SJCRH30 (cell line): ENCODE results near the gene CCL20. TPM values are rescaled to one million over a fixed set of nuclear protein-coding genes. Genes with fewer than 3 reads are reported as not detected.

Experiments
- DNase-seq, 2 experiments: peaks; one replicate each; pipeline ENCODE4 v3.0.0-alpha.2; 2015 to 2020
- H3K27ac ChIP-seq: fragments of 250-450 bp; sonication (Bioruptor Pico); 2 replicates; pipeline ENCODE4 v1.5.1; 2020; ENCODE audit warnings: mild to moderate bottlenecking, moderate library complexity
- H3K27me3 ChIP-seq: fragments of 250-450 bp; sonication (Bioruptor Pico); 2 replicates; pipeline ENCODE4 v1.5.1; 2020; ENCODE audit warnings: mild to moderate bottlenecking, moderate library complexity
- H3K36me3 ChIP-seq: fragments of 250-450 bp; sonication (Bioruptor Pico); 2 replicates; pipeline ENCODE4 v1.5.1; 2020; ENCODE audit warnings: mild to moderate bottlenecking, moderate library complexity
- H3K4me1 ChIP-seq: fragments of 250-450 bp; sonication (Bioruptor Pico); 2 replicates; pipeline ENCODE4 v1.5.1; 2020; ENCODE audit warnings: mild to moderate bottlenecking, moderate library complexity
- H3K4me3 ChIP-seq: fragments of 250-450 bp; sonication (Bioruptor Pico); 2 replicates; pipeline ENCODE4 v1.5.1; 2020; ENCODE audit warnings: mild to moderate bottlenecking, moderate library complexity
- H3K9me3 ChIP-seq: fragments of 250-450 bp; sonication (Bioruptor Pico); replicated peaks from 2 replicates; pipeline ENCODE4 v1.5.1; 2020; ENCODE audit warnings: mild to moderate bottlenecking, moderate library complexity
- total RNA-seq: library from RNA; depleted of rRNA; stranded (reverse); fragments of >200 nt; shearing (Covaris generic); gene quantifications from 2 replicates; pipeline ENCODE4 v1.2.3, GENCODE V29; 2014

CCL20 gene
- total RNA-seq, 1 experiment from 2014 or later = 4.2 TPM

DNA sequence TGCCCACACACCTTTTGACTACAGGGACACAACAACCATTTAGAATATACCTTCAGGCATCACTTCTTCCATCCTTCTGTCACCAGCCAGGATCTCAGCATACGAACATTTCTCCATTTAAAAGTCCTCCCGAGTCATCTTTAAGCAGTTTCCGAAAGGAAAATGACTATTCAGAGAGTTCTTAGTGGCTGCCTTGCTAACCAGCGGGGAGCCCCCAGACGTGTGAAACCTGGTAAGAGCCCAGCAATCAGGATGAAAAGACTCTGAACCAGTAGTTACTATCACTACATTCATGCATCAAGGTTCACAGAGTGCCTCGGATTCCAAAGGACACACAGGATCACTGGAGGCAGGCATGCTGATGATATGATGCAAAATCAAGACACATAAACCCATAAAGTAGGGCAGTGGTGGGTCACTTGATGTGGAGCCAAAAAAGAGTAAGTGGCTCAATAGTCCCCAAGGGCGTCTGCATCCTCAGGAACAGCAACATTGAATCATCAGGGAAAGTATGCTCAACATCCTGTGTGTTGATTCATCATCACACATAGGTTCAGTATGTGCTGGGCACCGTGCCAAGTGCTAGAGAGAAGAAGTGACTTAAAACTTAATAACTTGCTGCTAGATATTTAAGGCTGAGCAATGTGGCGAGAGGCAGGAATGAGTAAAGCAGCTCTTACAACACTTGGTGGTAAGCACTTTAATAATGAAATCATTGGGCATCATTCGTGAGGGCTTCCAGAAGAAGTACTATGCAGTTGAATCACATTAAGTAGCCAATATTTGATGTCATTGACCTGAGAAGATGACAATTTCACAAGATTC is 4.4 kb downstream of the CCL20 start:
- H3K4me1 ChIP-seq = peaks cover 12% of the 10 kb centered on the region
- no peaks in the 10 kb centered on the region; the same call in none of the 2 replicates for H3K36me3 ChIP-seq
- H3K27me3 ChIP-seq = no peaks in the 10 kb centered on the region
- H3K4me3 ChIP-seq = no peak overlapping the region
- peak; percentile 77 to 81 for DNase-seq
- H3K27ac ChIP-seq = no peak overlapping the region
- no peaks in the 10 kb centered on the region for H3K9me3 ChIP-seq

DNA sequence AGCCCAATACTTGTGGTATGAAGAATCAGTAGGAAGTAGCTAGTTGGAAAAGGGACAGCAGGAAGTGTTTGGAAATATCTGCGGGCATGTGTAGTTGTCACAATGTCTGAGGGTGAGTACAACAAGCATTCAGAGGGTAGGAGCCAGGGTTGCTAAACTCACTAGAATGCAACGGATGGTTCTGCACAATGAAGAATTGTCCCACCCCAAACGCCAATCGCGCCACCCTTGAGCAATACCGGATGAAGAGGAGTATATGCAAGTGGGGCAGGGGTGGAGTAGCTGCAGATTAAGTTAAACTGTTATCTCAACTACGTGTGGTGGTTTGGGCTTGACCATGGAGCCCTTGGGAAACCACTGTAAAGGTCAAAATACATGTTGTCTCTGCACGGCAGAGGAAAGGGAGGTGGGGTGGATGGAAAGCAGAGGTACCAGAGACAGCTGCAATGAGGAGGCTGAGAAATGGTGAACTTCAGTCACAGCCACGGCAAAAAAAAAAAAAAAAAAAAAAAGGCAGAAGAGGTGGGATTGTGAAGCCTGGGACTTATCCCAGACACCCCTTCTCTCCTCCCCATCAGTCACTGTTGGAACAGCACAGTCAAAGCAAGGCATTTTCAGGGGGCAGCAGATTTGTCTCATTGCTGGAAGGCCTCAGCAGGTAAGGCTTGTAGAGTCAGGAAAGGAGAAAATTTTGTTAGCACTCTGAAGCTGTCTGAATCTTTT is 5.2 kb downstream of the CCL20 start:
- Histone ChIP-seq H3K27me3 (no peaks in the 10 kb centered on the region), H3K4me3 (no peak overlapping the region), H3K4me1 (peaks cover 12% of the 10 kb centered on the region), H3K27ac (no peak overlapping the region), H3K9me3 (no peaks in the 10 kb centered on the region), H3K36me3 (no peaks in the 10 kb centered on the region; the same call in none of the 2 replicates)
- DNase-seq = peak in 1 of 2 experiments; percentile 12

- Histone ChIP-seq H3K36me3 (no peaks in the 10 kb centered on the region; the same call in none of the 2 replicates), H3K4me3 (no peak overlapping the region), H3K9me3 (no peaks in the 10 kb centered on the region), H3K4me1 (peaks cover 12% of the 10 kb centered on the region), H3K27me3 (no peaks in the 10 kb centered on the region), H3K27ac (no peak overlapping the region)
- no peak for DNase-seq
Measured at GRCh38 chr2:227819398-227819697, 5.7 kb downstream of the CCL20 start.

- DNase-seq = no peak
- Histone ChIP-seq H3K27ac (no peak overlapping the region), H3K27me3 (no peaks in the 10 kb centered on the region)
Measured at GRCh38 chr2:227821043-227821942, 7.7 kb downstream of the CCL20 start.

GRCh38 chr2:227822416-227823003 is 8.9 kb downstream of the CCL20 start:
- H3K9me3 ChIP-seq = no peaks in the 10 kb centered on the region
- H3K27ac ChIP-seq = no peak overlapping the region
- H3K4me1 ChIP-seq = peaks cover 12% of the 10 kb centered on the region
- DNase-seq = peak in 1 of 2 experiments; percentile 28
- H3K27me3 ChIP-seq = no peaks in the 10 kb centered on the region
- no peak overlapping the region for H3K4me3 ChIP-seq
- no peaks in the 10 kb centered on the region for H3K36me3 ChIP-seq

More at GRCh38 chr2:227821043-227821942, 7.7 kb downstream of the CCL20 start:
- no peaks in the 10 kb centered on the region for H3K36me3 ChIP-seq
- no peak overlapping the region for H3K4me3 ChIP-seq
- H3K4me1 ChIP-seq = peaks cover 12% of the 10 kb centered on the region
- H3K9me3 ChIP-seq = no peaks in the 10 kb centered on the region

DNA sequence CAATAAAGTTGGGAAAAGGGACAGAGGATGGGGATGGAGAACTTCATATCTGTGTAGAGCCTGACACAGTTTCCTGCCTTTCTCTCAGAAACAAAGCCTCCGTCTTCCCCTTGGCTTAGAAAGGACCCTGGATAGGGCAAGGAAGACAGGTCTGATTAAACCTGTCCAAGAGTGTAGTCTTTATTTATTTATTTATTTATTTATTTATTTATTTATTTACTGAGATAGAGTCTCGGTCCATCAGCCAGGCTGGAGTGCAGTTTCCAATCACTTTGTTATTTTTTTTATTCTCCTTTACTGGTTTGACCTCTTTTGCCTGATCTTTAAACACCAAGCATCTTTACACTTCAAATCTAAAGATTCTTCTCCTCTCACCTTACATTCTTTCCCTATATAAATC is 10.3 kb downstream of the CCL20 start:
- H3K27me3 ChIP-seq = no peaks in the 10 kb centered on the region; the same call in 1 of the 2 replicates
- DNase-seq = no peak

DNA sequence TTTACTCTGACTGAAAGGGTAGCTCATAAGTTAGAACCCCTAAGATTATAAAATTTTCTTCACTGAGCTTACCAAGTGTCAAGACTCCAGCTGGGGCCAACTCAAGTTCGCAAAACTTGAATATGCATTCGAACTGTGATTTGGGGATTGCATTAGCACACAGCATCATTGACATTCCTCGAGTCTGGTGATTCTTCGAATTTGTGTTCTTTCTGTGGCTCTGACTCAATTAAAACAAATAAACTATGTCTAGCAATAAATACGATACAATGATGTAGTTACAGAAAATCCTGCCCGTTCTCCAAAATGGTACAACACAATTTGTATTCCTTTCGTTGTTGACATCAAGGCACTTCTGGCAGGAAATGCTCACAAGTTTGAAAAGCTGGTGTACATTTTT is 11.1 kb downstream of the CCL20 start:
- H3K27me3 ChIP-seq = no peaks in the 10 kb centered on the region; the same call in 1 of the 2 replicates
- no peak for DNase-seq
- no peaks in the 10 kb centered on the region for H3K9me3 ChIP-seq
- no peak overlapping the region for H3K27ac ChIP-seq
- no peak overlapping the region for H3K4me3 ChIP-seq
- H3K36me3 ChIP-seq = no peaks in the 10 kb centered on the region
- no peaks in the 10 kb centered on the region for H3K4me1 ChIP-seq

More for the DNA sequence above, 10.3 kb downstream of the CCL20 start:
- no peaks in the 10 kb centered on the region for H3K36me3 ChIP-seq
- no peak overlapping the region for H3K4me3 ChIP-seq
- H3K27ac ChIP-seq = no peak overlapping the region
- no peaks in the 10 kb centered on the region for H3K9me3 ChIP-seq
- H3K4me1 ChIP-seq = no peaks in the 10 kb centered on the region

- Histone ChIP-seq H3K4me3 (no peak overlapping the region), H3K27me3 (no peaks in the 10 kb centered on the region; the same call in 1 of the 2 replicates), H3K36me3 (no peaks in the 10 kb centered on the region), H3K4me1 (no peaks in the 10 kb centered on the region), H3K27ac (no peak overlapping the region), H3K9me3 (no peaks in the 10 kb centered on the region)
- no peak for DNase-seq
Measured at GRCh38 chr2:227826019-227826521, 12.4 kb downstream of the CCL20 start.

GRCh38 chr2:227826563-227826962 is 12.9 kb downstream of the CCL20 start:
- Histone ChIP-seq H3K36me3 (no peaks in the 10 kb centered on the region), H3K27me3 (no peaks in the 10 kb centered on the region; the same call in 1 of the 2 replicates), H3K4me3 (no peak overlapping the region), H3K4me1 (no peaks in the 10 kb centered on the region), H3K9me3 (no peaks in the 10 kb centered on the region), H3K27ac (no peak overlapping the region)
- no peak for DNase-seq

DNA sequence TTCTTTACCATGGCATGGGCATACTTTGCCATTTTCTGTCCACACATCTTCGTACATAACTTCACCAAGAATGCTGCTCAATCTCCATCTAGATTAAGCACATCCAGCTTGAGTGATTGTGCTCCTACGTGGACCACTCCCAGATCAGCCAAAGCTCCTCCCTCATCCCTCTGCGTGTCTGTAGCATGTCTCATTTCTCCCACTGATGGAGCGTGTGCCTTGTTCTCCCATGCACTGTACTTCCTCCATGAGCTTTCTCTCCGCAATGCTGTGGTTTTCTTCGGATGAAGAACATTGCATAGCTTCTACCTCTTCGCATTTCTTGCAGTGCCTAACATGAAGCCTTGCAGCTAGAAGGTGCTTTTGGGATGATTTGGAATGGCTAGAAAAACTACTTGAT is 13.5 kb downstream of the CCL20 start:
- DNase-seq = no peak
- no peaks in the 10 kb centered on the region for H3K4me1 ChIP-seq
- H3K27ac ChIP-seq = no peak overlapping the region
- no peaks in the 10 kb centered on the region; the same call in 1 of the 2 replicates for H3K27me3 ChIP-seq
- no peaks in the 10 kb centered on the region for H3K36me3 ChIP-seq
- no peak overlapping the region for H3K4me3 ChIP-seq
- no peaks in the 10 kb centered on the region for H3K9me3 ChIP-seq

GRCh38 chr2:227828477-227828912 is 14.9 kb downstream of the CCL20 start:
- H3K4me3 ChIP-seq = no peak overlapping the region
- no peaks in the 10 kb centered on the region; the same call in 1 of the 2 replicates for H3K27me3 ChIP-seq
- H3K36me3 ChIP-seq = no peaks in the 10 kb centered on the region
- H3K9me3 ChIP-seq = no peaks in the 10 kb centered on the region
- DNase-seq = no peak
- no peak overlapping the region for H3K27ac ChIP-seq
- no peaks in the 10 kb centered on the region for H3K4me1 ChIP-seq

DNA sequence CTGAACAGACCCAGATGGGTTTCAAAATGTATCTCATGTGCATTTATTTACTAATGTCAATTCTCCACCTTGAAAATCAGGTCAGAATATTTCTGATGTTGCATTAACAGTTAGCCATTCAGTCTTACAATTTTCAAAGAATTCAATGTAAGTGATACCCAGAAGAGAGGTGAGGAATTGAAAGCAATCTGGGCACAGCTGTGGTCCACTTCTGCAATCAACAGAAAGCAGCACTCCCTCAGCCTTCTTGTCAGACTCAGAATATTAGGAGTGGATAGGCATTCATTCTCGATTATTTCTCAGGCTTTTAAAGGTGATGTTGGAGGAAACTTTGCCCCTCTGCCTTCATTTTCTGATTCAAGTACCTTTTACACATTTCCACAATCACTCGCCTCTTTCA is 15.7 kb downstream of the CCL20 start:
- no peaks in the 10 kb centered on the region for H3K9me3 ChIP-seq
- H3K27ac ChIP-seq = no peak overlapping the region
- H3K4me3 ChIP-seq = no peak overlapping the region
- no peak for DNase-seq
- H3K4me1 ChIP-seq = no peaks in the 10 kb centered on the region
- H3K36me3 ChIP-seq = no peaks in the 10 kb centered on the region
- H3K27me3 ChIP-seq = no peaks in the 10 kb centered on the region; the same call in 1 of the 2 replicates

- Histone ChIP-seq H3K9me3 (no peaks in the 10 kb centered on the region), H3K4me3 (no peak overlapping the region), H3K27ac (no peak overlapping the region), H3K36me3 (no peaks in the 10 kb centered on the region), H3K27me3 (no peaks in the 10 kb centered on the region), H3K4me1 (no peaks in the 10 kb centered on the region)
- DNase-seq = no peak
Measured at GRCh38 chr2:227834423-227834822, 20.8 kb downstream of the CCL20 start.
